ENCODE measurements around the gene MGAT5B. TPM values are rescaled to one million over a fixed set of nuclear protein-coding genes. Genes with fewer than 3 reads are reported as not detected.

The MGAT5B gene
- total RNA-seq, 1 donor from 2014 or later: 6.3 TPM

DNA sequence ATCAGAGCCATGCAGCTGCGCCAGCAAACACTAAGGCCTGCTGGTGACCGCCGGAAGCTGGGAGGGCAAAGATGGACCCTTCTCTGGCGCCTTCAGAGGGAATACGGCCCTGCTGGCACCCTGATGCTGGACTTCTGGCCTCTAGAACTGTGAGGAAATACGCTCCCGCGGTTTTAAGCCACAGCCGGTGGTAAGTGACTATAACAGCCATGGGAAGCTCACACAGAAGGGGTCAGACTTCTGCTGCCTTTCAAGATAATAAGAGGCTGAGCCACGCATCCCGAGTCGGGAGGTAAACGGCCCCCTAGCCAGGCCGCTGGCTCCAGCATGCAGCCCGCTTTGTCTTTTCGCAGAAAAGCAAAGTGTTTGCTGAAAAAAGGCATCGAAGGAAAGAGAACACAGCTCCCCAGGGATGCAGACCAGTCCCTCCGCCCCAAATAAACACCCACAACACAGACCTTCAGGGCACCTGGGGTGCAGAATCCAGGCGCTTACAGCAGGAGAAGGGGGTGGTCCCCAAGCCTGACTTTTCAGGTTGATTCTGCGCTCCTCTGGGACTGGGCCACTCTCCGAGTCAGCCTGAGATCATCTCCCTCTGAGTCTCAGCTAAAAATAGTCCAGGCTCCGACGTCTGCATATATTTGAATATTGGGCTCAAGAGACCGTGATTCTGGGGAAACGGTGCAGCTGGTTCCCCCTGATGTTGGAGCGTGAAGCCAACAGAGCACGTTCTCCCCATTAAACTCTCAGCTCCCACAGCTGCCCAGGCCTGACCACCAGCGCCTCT, 89.7 kb downstream of the MGAT5B start:
- DNase-seq (ENCODE audit: low read depth) (peak; percentile 20), FAIRE-seq (no peak)
- Histone ChIP-seq H3K27me3 (ENCODE audit: insufficient read depth, low read length) (no peaks in the 10 kb centered on the region), H3K79me2 (ENCODE audit: insufficient read depth, low read length) (no peaks in the 10 kb centered on the region), H3K4me1 (ENCODE audit: insufficient read depth, low read length) (peaks cover 11% of the 10 kb centered on the region), H3K4me2 (ENCODE audit: low read length) (peak overlapping the region; percentile 78), H2AFZ (ENCODE audit: low read depth, low read length) (peak overlapping the region; percentile 65), H3K36me3 (ENCODE audit: insufficient read depth, low read length) (no peaks in the 10 kb centered on the region), H3K4me3 (ENCODE audit: insufficient read depth, low read depth, low read length) (peak overlapping the region; percentile 20), H3K9me3 (ENCODE audit: insufficient read depth, low read depth, low read length) (no peaks in the 10 kb centered on the region), H3K27ac (ENCODE audit: low read depth, low read length) (no peak overlapping the region), H4K20me1 (ENCODE audit: insufficient read depth, low read length) (no peaks in the 10 kb centered on the region), H3K9ac (ENCODE audit: low read length) (no peak overlapping the region)
- TF ChIP-seq EZH2 (IDR thresholded peaks at IDR 0.05; ENCODE audit: insufficient read depth, low read length): no peak
- TF ChIP-seq, protein P1, sequence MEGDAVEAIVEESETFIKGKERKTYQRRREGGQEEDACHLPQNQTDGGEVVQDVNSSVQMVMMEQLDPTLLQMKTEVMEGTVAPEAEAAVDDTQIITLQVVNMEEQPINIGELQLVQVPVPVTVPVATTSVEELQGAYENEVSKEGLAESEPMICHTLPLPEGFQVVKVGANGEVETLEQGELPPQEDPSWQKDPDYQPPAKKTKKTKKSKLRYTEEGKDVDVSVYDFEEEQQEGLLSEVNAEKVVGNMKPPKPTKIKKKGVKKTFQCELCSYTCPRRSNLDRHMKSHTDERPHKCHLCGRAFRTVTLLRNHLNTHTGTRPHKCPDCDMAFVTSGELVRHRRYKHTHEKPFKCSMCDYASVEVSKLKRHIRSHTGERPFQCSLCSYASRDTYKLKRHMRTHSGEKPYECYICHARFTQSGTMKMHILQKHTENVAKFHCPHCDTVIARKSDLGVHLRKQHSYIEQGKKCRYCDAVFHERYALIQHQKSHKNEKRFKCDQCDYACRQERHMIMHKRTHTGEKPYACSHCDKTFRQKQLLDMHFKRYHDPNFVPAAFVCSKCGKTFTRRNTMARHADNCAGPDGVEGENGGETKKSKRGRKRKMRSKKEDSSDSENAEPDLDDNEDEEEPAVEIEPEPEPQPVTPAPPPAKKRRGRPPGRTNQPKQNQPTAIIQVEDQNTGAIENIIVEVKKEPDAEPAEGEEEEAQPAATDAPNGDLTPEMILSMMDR (IDR thresholded peaks at IDR 0.05; ENCODE audit: insufficient read depth, low read depth, low read length): no peak
- Mint-ChIP-seq H3K27me3 (ENCODE audit: low read depth, unreplicated experiment) (peaks cover 20% of the 10 kb centered on the region), H3K4me1 (ENCODE audit: low read depth, unreplicated experiment) (peaks cover 8% of the 10 kb centered on the region), H3K36me3 (ENCODE audit: low read depth, unreplicated experiment) (no peaks in the 10 kb centered on the region), H3K9me3 (ENCODE audit: unreplicated experiment) (peaks cover 9% of the 10 kb centered on the region), H3K4me3 (ENCODE audit: unreplicated experiment) (no peak overlapping the region), H3K27ac (ENCODE audit: unreplicated experiment) (no peak overlapping the region)

DNA sequence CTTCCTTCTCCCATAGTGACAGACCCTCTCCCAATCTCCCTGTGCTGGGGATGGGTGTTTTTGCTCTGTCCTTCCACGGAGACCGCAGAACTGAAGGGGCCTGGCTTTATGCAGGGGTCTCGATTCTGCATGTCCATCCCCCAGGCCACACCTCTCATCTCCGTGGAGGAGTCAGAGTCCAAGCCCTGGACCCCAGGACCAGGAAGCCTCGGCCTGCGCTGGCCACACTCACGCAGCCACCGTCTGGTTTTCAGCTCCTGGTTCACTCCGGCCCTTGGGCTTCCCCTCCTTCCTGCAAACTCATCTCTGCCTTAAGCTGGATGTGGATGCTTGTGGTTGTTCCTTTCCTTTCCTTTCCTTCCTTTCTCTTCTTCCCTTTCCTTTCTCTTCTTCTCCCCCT, 90.8 kb downstream of the MGAT5B start:
- H3K27me3 Mint-ChIP-seq (ENCODE audit: low read depth, unreplicated experiment): peaks cover 24% of the 10 kb centered on the region
- H3K36me3 ChIP-seq (ENCODE audit: insufficient read depth, low read length): no peaks in the 10 kb centered on the region
- no peaks in the 10 kb centered on the region for H3K79me2 ChIP-seq (ENCODE audit: insufficient read depth, low read length)
- no peak overlapping the region for H3K27ac Mint-ChIP-seq (ENCODE audit: unreplicated experiment)
- H3K4me1 Mint-ChIP-seq (ENCODE audit: low read depth, unreplicated experiment): peaks cover 8% of the 10 kb centered on the region
- H3K36me3 Mint-ChIP-seq (ENCODE audit: low read depth, unreplicated experiment): no peaks in the 10 kb centered on the region
- no peak overlapping the region for H3K9ac ChIP-seq (ENCODE audit: low read length)
- FAIRE-seq (no peak), DNase-seq (ENCODE audit: low read depth) (no peak)
- TF ChIP-seq, protein P1 (IDR thresholded peaks at IDR 0.05; ENCODE audit: insufficient read depth, low read depth, low read length): no peak
- no peak for TF ChIP-seq EZH2 (IDR thresholded peaks at IDR 0.05; ENCODE audit: insufficient read depth, low read length)
- no peak overlapping the region for H2AFZ ChIP-seq (ENCODE audit: low read depth, low read length)
- no peak overlapping the region for H3K27ac ChIP-seq (ENCODE audit: low read depth, low read length)
- H3K4me3 Mint-ChIP-seq (ENCODE audit: unreplicated experiment): no peak overlapping the region
- peaks cover 7% of the 10 kb centered on the region for H3K9me3 Mint-ChIP-seq (ENCODE audit: unreplicated experiment)
- no peaks in the 10 kb centered on the region for H4K20me1 ChIP-seq (ENCODE audit: insufficient read depth, low read length)
- H3K4me1 ChIP-seq (ENCODE audit: insufficient read depth, low read length): peaks cover 11% of the 10 kb centered on the region
- H3K27me3 ChIP-seq (ENCODE audit: insufficient read depth, low read length): no peaks in the 10 kb centered on the region
- no peaks in the 10 kb centered on the region for H3K9me3 ChIP-seq (ENCODE audit: insufficient read depth, low read depth, low read length)
- no peak overlapping the region for H3K4me2 ChIP-seq (ENCODE audit: low read length)
- no peak overlapping the region for H3K4me3 ChIP-seq (ENCODE audit: insufficient read depth, low read depth, low read length)

DNA sequence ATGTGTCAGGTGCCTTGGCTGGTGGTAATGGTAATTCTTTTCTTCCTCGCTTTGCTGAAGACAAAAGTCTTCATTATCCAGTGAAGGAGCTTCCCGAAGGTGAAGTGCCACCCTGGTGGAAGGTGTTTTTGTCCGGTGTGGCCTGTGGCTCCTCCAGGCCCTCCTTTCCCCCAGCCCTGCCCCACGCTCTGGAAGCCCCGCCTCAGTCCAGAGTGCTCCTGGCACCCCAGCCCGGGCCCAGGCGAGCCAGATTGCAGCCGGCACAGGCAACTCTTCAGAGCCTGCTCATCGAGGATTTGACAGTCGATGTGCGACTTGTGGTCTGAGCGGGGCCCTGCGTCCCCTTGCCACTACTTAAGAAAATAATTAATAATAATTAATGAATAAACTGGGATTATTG, 93.7 kb downstream of the MGAT5B start:
- Mint-ChIP-seq H3K27me3 (ENCODE audit: low read depth, unreplicated experiment) (peaks cover 35% of the 10 kb centered on the region), H3K27ac (ENCODE audit: unreplicated experiment) (no peak overlapping the region), H3K9me3 (ENCODE audit: unreplicated experiment) (peaks cover 2% of the 10 kb centered on the region), H3K36me3 (ENCODE audit: low read depth, unreplicated experiment) (no peaks in the 10 kb centered on the region), H3K4me1 (ENCODE audit: low read depth, unreplicated experiment) (peaks cover 8% of the 10 kb centered on the region), H3K4me3 (ENCODE audit: unreplicated experiment) (no peak overlapping the region)
- no peaks in the 10 kb centered on the region for H3K36me3 ChIP-seq (ENCODE audit: insufficient read depth, low read length)
- H3K79me2 ChIP-seq (ENCODE audit: insufficient read depth, low read length): no peaks in the 10 kb centered on the region
- no peaks in the 10 kb centered on the region for H4K20me1 ChIP-seq (ENCODE audit: insufficient read depth, low read length)
- no peak overlapping the region for H3K27ac ChIP-seq (ENCODE audit: low read depth, low read length)
- no peaks in the 10 kb centered on the region for H3K27me3 ChIP-seq (ENCODE audit: insufficient read depth, low read length)
- no peak for DNase-seq (ENCODE audit: low read depth)
- no peak overlapping the region for H3K4me2 ChIP-seq (ENCODE audit: low read length)
- H3K9ac ChIP-seq (ENCODE audit: low read length): no peak overlapping the region
- H3K4me3 ChIP-seq (ENCODE audit: insufficient read depth, low read depth, low read length): no peak overlapping the region
- no peak for FAIRE-seq
- no peaks in the 10 kb centered on the region for H3K9me3 ChIP-seq (ENCODE audit: insufficient read depth, low read depth, low read length)
- TF ChIP-seq EZH2 (IDR thresholded peaks at IDR 0.05; ENCODE audit: insufficient read depth, low read length): no peak
- TF ChIP-seq, protein P1 (IDR thresholded peaks at IDR 0.05; ENCODE audit: insufficient read depth, low read depth, low read length): no peak
- H3K4me1 ChIP-seq (ENCODE audit: insufficient read depth, low read length): peaks cover 11% of the 10 kb centered on the region
- H2AFZ ChIP-seq (ENCODE audit: low read depth, low read length): no peak overlapping the region

Measured in astrocyte (in vitro differentiated cells and primary cell).